CD4-positive, alpha-beta T cell treated with Interleukin-2 at 100 ng/mL for 4 hours (primary cell): ENCODE data around the gene KLHDC8B.

Experiments used
- DNase-seq: peaks from one replicate; pipeline ENCODE4 v3.0.0-alpha.2; 2020; ENCODE audit warnings: low spot score

The KLHDC8B gene

GRCh38 chr3:49171119-49171774 is at the start of gene KLHDC8B:
Gene KLHDC8B, plus strand, starts transcription at chr3:49171598. Its CDS starts 1,172 bp downstream, at chr3:49172770.
- peak; percentile 79 for DNase-seq

DNA sequence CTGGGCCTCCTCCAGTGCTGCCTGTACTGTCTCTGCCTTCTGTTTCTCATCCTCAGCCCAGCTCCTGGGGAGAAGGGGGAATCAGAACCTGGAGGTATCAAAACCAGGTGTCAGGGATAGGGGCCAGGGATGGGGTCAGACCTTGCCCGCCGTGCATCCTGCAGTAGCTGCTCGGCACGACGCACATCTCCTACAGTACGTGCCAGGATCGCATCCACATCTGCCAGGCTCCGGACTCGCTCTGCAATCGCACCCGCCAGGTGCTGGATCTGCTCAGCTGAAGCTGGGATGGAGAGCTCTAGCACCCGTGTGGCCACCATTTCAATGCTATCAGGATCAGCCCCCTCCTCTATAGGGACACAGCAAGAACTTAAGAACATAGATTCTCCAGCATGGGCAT is 49.4 kb upstream of the KLHDC8B start:
- no peak for DNase-seq

- DNase-seq, result no peak
These were observed 48.9 kb upstream of the KLHDC8B start for GRCh38 chr3:49122451-49122850.

DNA sequence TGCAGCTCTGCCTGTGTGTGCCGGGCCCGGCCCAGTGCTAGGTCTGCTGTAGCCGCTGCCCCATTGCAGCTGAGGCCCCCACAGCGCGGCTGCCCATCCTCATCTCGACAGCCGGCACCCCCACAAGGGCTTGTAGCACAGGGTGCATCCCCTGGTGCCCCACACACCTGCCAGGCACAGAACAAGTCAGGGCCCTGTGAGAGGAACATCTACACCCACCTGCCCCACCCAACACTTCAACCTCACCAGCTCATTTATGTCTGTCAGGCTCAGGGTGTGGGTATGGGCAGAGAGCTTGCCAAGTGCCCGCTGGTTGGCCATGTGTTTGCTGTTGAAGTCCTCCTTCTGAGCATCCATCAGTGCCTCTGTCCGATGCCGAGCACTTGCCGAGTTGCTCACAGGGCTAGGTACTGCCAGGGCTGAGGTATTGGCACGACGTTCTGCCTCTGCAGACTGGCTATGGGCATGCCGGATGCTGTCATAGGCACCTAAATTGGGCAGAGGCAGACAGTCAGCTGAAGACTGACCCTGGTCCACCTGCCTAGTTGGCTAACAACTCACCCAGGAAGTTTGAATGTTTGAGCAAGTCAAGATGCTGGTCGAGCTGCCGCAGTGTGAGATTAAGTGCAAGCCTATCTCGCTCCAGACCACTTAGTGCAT is 48.4 kb upstream of the KLHDC8B start:
- DNase-seq, result no peak

DNA sequence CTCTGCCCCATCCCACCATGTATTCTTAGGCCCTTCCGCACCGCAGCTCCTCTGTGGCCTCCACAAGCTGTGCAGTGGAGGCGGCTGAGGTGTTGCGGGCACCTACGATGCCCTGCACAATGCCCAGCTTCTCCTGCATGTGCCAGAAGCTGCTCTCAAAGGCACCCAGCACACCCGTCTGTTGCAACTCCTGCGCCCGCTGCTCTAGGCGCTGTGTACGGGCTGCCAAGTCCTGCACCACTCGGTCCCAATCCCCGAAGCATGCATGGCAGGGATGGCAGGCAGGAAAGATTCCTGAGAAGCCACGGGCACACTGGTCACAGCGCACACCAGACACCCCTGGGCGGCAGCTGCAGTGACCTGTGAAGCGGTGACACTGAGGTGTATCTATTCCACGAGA is 47.7 kb upstream of the KLHDC8B start:
- DNase-seq, result no peak

DNA sequence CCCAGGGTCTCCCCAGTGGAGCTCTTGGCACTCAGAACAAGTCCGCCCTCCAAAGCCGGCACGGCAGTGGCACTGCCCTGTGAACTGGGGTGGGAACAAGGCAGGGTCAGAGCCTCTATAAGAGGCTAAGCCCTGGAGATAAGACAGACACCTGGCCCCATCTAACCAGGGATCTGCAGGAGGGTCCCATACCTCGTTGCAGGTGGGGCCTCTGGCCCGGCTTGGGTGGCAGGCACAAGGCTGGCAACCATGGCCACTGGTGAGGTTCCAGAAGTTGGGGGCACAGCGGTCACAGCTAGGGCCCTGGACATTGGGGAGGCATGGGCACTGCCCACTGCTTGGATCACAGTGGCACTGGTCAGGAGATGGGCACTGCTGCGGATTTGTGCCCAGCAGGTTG is 47.2 kb upstream of the KLHDC8B start:
- DNase-seq, result no peak

- DNase-seq, result no peak
These were observed 46.3 kb upstream of the KLHDC8B start for GRCh38 chr3:49124991-49125670.

- DNase-seq, result no peak
These were observed 40.4 kb upstream of the KLHDC8B start for GRCh38 chr3:49131040-49131439.

DNA sequence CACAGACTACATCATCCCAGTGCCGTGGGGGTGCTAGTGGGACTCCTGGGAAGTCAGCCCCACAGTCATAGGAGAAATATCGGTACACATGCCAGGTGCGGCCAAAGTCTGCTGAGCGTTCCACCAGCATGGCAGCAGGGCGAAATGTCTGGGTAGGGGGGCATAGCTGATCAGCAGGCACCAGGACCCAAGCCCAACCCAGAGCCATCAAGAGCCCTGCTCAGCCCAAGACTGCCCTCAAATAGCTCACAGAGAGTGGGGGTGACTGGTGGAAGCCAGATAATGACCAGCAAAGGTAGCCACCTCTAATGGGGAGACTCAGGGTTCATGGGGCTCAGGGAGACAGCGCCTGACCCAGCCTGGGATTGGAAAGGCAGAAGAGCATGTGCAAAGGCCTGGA is 39.8 kb upstream of the KLHDC8B start:
- no peak for DNase-seq

GRCh38 chr3:49132073-49132436 is 39.3 kb upstream of the KLHDC8B start:
- DNase-seq, result no peak

- no peak for DNase-seq
These were observed 38.8 kb upstream of the KLHDC8B start, which contains the start of gene LAMB2 for GRCh38 chr3:49132437-49133225. Gene LAMB2, minus strand, starts transcription at chr3:49133050. Its CDS starts 183 bp downstream, at chr3:49132867.

DNA sequence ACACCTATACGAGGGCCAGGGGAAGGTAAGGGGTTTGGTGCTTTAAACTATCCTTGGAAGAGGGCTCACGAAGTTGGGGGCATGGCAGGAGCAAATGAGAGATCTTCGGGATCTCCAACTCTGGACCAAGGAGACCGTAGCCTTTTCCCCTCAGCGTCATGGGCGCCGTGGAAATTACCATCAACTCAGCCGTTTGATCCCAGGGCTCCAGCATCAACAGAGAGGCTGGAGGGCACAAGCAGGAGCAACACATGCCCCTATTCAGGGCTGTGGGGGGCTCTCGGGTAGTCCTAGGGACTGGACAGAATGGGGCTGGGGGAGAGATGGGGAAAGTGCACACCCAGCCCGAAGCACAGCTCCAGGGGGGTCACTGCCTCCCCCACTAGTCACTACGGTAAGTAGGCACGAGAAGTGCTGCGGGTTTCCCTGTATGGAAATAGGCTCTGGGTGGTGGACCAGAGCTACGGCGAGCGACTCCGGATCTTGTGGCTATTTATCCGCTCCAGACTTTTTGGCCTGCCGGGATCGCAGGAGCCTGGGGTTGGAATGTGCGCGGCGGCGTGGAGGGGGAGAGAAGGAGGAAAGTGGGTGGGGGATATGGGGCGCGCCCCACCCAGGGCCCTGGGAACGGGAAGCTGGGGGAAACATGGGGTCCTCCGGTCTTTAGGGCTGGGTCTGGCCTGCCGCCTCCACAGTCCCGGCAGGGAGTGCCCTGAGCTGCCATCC is 38.0 kb upstream of the KLHDC8B start:
- DNase-seq, result no peak

GRCh38 chr3:49134471-49135265 is 36.7 kb upstream of the KLHDC8B start:
- DNase-seq, result no peak

GRCh38 chr3:49135499-49135898 is 35.9 kb upstream of the KLHDC8B start:
- no peak for DNase-seq

DNA sequence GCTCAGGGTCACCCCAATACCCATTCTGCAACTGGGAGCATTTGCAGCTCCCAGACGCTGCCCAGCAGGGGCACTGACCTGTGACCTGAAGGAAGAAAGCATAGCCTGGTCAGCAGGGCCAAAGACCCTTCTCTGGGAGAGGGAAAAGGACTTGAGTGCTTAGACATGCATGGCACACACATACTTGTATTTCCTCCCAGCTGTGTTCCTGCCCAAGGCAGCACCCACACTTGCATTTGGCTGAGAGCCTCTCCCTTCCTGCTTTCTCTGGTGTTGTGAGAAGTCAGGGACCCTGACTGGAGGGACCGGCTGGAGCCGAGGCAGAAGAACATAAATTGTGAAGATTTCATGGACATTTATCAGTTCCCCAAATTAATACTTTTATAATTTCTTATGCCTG is 31.3 kb upstream of the KLHDC8B start:
- DNase-seq, result no peak

DNA sequence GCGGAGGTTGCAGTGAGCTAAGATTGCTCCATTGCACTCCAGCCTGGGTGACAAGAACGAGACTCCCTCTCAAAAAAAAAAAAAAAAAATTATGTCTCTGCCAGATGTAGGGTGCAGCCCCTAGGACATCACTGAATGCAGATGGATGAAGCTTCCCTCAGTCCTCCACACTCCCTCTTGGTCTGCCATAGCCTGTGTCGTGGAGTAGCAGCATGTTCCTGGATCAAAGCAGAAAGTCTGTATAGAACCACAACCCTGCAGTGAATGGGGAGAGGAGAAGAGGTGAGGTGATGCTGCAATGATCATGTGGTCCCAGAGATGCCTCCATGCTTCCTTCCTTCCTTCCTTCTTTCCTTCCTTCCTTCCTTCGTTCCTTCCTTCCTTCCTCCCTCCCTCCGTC is 23.2 kb upstream of the KLHDC8B start:
- DNase-seq, result no peak

DNA sequence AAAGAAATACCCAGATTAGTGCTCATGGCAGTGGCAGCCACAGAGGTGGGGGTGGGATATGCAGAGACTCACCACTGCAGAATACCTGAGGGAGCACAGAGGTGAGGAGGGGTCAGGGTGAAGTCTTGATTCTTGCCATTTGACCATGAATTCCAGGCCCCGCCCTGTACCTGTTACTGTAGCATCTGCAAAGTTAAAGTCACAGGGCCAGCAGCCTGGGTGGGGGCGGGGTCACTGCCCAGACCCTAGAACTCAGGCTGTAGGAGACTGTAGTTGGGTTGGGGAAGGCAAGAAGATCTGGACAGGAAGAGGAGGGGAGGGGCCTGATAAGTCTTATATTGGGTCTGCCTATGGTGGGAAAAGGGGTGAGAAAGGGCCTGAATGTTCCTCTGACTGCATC is 19.8 kb upstream of the KLHDC8B start:
- DNase-seq, result no peak

DNA sequence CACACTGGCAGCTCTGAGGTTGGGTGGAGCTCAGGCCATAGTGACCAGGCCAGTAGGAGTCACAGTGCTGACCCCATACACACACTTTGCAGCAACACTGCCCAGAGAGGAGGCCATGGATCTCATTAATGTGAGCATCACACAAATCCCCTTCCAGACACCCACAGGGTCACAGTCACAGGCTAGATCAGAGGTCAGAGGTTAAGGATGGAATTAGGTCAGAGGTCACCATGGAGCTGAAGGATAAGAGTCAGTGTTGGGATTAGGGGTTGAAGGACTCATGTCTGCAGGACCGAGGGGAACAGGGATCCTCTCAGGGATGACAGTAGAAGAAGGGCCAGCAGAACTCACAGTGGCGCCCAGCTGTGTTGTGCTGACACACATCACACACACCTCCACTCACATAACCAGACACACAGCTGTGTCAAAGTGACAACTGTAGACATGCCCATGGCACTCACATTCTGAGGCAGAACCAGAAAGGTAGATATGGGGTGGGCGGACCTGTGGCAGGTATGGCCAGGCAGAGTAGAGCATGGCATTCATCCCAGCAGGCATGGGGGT is 18.0 kb upstream of the KLHDC8B start:
- no peak for DNase-seq

DNA sequence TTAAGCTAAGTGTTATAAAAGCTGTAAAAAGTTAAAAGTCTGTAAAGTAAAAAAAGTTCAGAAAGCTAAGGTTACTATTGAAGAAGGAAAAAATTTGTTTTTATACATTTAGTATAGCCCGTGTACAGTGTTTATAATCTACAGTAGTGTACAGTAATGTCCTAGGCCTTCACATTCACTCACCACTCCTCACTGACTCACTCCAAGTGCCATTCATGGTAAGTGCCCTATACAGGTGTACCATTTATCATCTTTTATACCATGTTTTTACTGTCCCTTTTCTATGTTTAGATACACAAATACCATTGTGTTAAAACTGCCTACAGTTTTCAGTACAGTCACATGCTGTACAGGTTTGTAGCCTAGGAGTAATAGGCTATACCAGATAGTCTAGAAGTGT is 14.1 kb upstream of the KLHDC8B start:
- no peak for DNase-seq

- DNase-seq, result peak; percentile 67
These were observed 13.2 kb upstream of the KLHDC8B start for GRCh38 chr3:49158103-49158709.
